Endothelial cell of umbilical vein (primary cell): ENCODE data around the gene MMRN2. TPM values are rescaled to one million over a fixed set of nuclear protein-coding genes. Genes with fewer than 3 reads are reported as not detected.

Experiments used
- BruUV-seq: library from RNA; stranded (reverse); fragments of 400-500 nt; replicated peaks from 2 replicates; lab custom pipeline; 2021; lab: Mats Ljungman, UMichigan
- CTCF ChIA-PET: fragments of 300-600, 350-600 bp; sonication (Branson Sonifier 250); formaldehyde crosslinking; loops from one replicate; lab custom pipeline; 2021; ENCODE audit warnings: antibody characterized with exemption, inconsistent platforms; lab: Charles Lee
- POLR2A ChIA-PET: fragments of 300-600, 350-600 bp; sonication (Branson Sonifier 250); formaldehyde crosslinking; loops from one replicate; lab custom pipeline; 2021; ENCODE audit warnings: antibody characterized with exemption, inconsistent platforms; lab: Charles Lee
- DNase-seq: peaks from one replicate; pipeline ENCODE4 v3.0.0-alpha.2; 2011; ENCODE audit warnings: low read depth, low spot score
- FAIRE-seq: peaks from 2 replicates; lab custom pipeline; 2011; peaks lifted over from hg19 to GRCh38; lab: Jason Lieb, UNC
- H2AFZ ChIP-seq: 2 replicates; pipeline ENCODE4 v1.6.0; 2012; ENCODE audit warnings: low read depth, low read length, control low read depth, inconsistent platforms
- H3K27ac ChIP-seq: 2 replicates; pipeline ENCODE4 v1.5.1; 2011; ENCODE audit warnings: low read depth, mild to moderate bottlenecking, control low read depth, low read length, moderate library complexity; ENCODE audit not compliant: insufficient read depth
- H3K27me3 ChIP-seq, 2 experiments: 2 replicates each; pipeline versions ENCODE4 v1.6.0 to v1.6.1; 2011; ENCODE audit warnings: low read length in 2 of 2, mixed read lengths in 1 of 2; ENCODE audit not compliant: control insufficient read depth in 2 of 2, insufficient read depth in 2 of 2
- H3K36me3 ChIP-seq, 2 experiments: 2 replicates in 1 of 2; 3 replicates in 1 of 2; pipeline ENCODE4 v1.5.1; 2011; ENCODE audit warnings: low read length in 2 of 2, mild to moderate bottlenecking in 1 of 2, moderate library complexity in 1 of 2; ENCODE audit not compliant: control insufficient read depth in 2 of 2, insufficient read depth in 2 of 2; ENCODE audit errors: extremely low read depth in 1 of 2
- H3K4me1 ChIP-seq: 3 replicates; pipeline ENCODE4 v1.5.1; 2011; ENCODE audit warnings: mild to moderate bottlenecking, low read length; ENCODE audit not compliant: control insufficient read depth, insufficient read depth; ENCODE audit errors: extremely low read depth
- H3K4me2 ChIP-seq: 2 replicates; pipeline ENCODE4 v1.6.1; 2011; ENCODE audit warnings: low read length, control low read depth, mixed read lengths; ENCODE audit not compliant: insufficient read depth
- H3K4me3 ChIP-seq, 3 experiments: fragments of 200-600 bp in 1 of 3; sonication (generic), shearing (Covaris generic) in 1 of 3; replicated peaks in 1 of 3; 2 replicates each; pipeline ENCODE4 v1.5.1; 2011 to 2016; ENCODE audit warnings: control low read depth in 3 of 3, low read length in 3 of 3, mild to moderate bottlenecking in 2 of 3, inconsistent platforms in 1 of 3, low read depth in 1 of 3, moderate library complexity in 1 of 3; ENCODE audit not compliant: insufficient read depth in 1 of 3
- H3K79me2 ChIP-seq: 2 replicates; pipeline ENCODE4 v1.6.0; 2012; ENCODE audit warnings: low read length, inconsistent platforms; ENCODE audit not compliant: control insufficient read depth, insufficient read depth
- H3K9ac ChIP-seq: replicated peaks from 2 replicates; pipeline ENCODE3; 2011; ENCODE audit warnings: low read length, control low read depth; ENCODE audit not compliant: insufficient read depth; ENCODE audit errors: extremely low read depth
- H3K9me1 ChIP-seq: replicated peaks from 3 replicates; pipeline ENCODE4 v1.6.0; 2011; ENCODE audit warnings: mild to moderate bottlenecking, low read length; ENCODE audit not compliant: control insufficient read depth, insufficient read depth; ENCODE audit errors: extremely low read depth
- H3K9me3 ChIP-seq: replicated peaks from 2 replicates; pipeline ENCODE4 v1.5.1; 2012; ENCODE audit warnings: low read length, inconsistent platforms; ENCODE audit not compliant: control insufficient read depth, insufficient read depth
- H4K20me1 ChIP-seq: replicated peaks from 2 replicates; pipeline ENCODE3; 2011; ENCODE audit warnings: mild to moderate bottlenecking, low read length; ENCODE audit not compliant: control insufficient read depth, insufficient read depth; ENCODE audit errors: extremely low read depth
- CTCF ChIP-seq, 2 donors: IDR thresholded peaks; 1 replicate in 1 of 2; 2 replicates in 1 of 2; pipeline ENCODE4 v1.5.1; 2011; ENCODE audit warnings: low read length in 2 of 2, mild to moderate bottlenecking in 2 of 2, moderate library complexity in 2 of 2, control low read depth in 1 of 2, inconsistent platforms in 1 of 2, low read depth in 1 of 2; ENCODE audit not compliant: insufficient read depth in 1 of 2; ENCODE audit errors: extremely low read depth in 1 of 2
- EZH2 ChIP-seq: IDR thresholded peaks from 2 replicates; pipeline ENCODE4 v1.6.1; 2012; ENCODE audit warnings: borderline replicate concordance, low read depth, mild to moderate bottlenecking, moderate library complexity, low read length, inconsistent platforms; ENCODE audit not compliant: severe bottlenecking
- FOS ChIP-seq: IDR thresholded peaks from 2 replicates; pipeline ENCODE4 v1.6.1; 2011; ENCODE audit warnings: mild to moderate bottlenecking, low read length, moderate library complexity, borderline replicate concordance; ENCODE audit not compliant: insufficient read depth
- GATA2 ChIP-seq: IDR thresholded peaks from 2 replicates; pipeline ENCODE4 v1.7.0; 2011; ENCODE audit warnings: low read depth, mild to moderate bottlenecking, moderate library complexity, mixed read lengths, low read length; ENCODE audit not compliant: insufficient read length, insufficient read depth
- JUN ChIP-seq: IDR thresholded peaks from 2 replicates; pipeline ENCODE4 v1.6.1; 2011; ENCODE audit warnings: borderline replicate concordance, low read depth; ENCODE audit not compliant: insufficient read length, insufficient read depth
- MAX ChIP-seq: IDR thresholded peaks from 2 replicates; pipeline ENCODE4 v1.6.1; 2011; ENCODE audit not compliant: insufficient read depth, insufficient read length
- MYC ChIP-seq: IDR thresholded peaks from one replicate; pipeline ENCODE4 v1.6.1; 2011; ENCODE audit warnings: mild to moderate bottlenecking, low read depth, low read length
- POLR2A ChIP-seq: IDR thresholded peaks from 2 replicates; pipeline ENCODE4 v1.6.1; 2012; ENCODE audit warnings: low read depth, mild to moderate bottlenecking, control low read depth, low read length
- POLR2AphosphoS5 ChIP-seq: IDR thresholded peaks from 2 replicates; pipeline ENCODE4 v1.6.1; 2012; ENCODE audit warnings: low read depth, mild to moderate bottlenecking, control low read depth, low read length, moderate library complexity; ENCODE audit not compliant: insufficient read depth
- dilution Hi-C: fragments of 300-500 bp; cut with MboI; formaldehyde crosslinking; loops from one replicate; pipeline ENCODE4 v1.15.0; 2019; ENCODE audit warnings: low sequenced_read_pairs; ENCODE audit not compliant: extremely low pct_ligation_motif_present
- intact Hi-C: fragments of 100-400 bp; cut with micrococcal nuclease; formaldehyde crosslinking; loops from one replicate; pipeline ENCODE4 v1.10.0; 2022
- polyA plus RNA-seq, 4 experiments: library from polyadenylated mRNA; depleted of rRNA in 3 of 4; stranded (reverse) in 3 of 4; unstranded in 1 of 4; fragments of >200 nt; gene quantifications; 2 replicates each; pipeline versions ENCODE4 v1.2.1 to v1.2.3, GENCODE V29; 2011 to 2012; ENCODE audit warnings: missing spikeins in 1 of 4
- total RNA-seq: library from RNA; stranded (reverse); gene quantifications from 2 replicates; pipeline ENCODE4 v1.2.3, GENCODE V29; 2021

The MMRN2 gene
- total and polyA plus RNA-seq, 2 donors (not counting 3 experiments of a cell fraction or from before 2014, with no cell fraction given) = 154 to 169 TPM

GRCh38 chr10:86960003-86960862 lies 2.8 kb upstream of the MMRN2 start:
- Histone ChIP-seq H3K9ac (no peak overlapping the region), H3K27me3 (no peaks in the 10 kb centered on the region), H3K9me3 (no peaks in the 10 kb centered on the region), H3K27ac (peak overlapping the region; percentile 78), H3K4me1 (peaks cover 45% of the 10 kb centered on the region), H3K79me2 (peaks cover 28% of the 10 kb centered on the region), H3K4me3 (no peak overlapping the region), H3K36me3 (no peaks in the 10 kb centered on the region), H2AFZ (no peak overlapping the region), H3K9me1 (no peaks in the 10 kb centered on the region), H4K20me1 (no peaks in the 10 kb centered on the region), H3K4me2 (peak overlapping the region; percentile 33)
- no TSS peak for BruUV-seq
- CTCF ChIA-PET = interaction anchor here (0.6 to 8.7 kb wide), 15 partner anchors 8 to 279 kb away, joined by 3 to 325 read pairs (median 4); partner anchors contain the start of gene ADIRF
- dilution Hi-C loops (no loop called here), intact Hi-C loops (loop anchor here (1.0 kb wide), 2 partner anchors 21 to 272 kb away; no protein-coding TSS in a partner anchor)
- POLR2A ChIA-PET = interaction anchor here (0.5 to 3.1 kb wide), 6 partner anchors 9 to 944 kb away, joined by 3 to 13 read pairs (median 3); no protein-coding TSS in a partner anchor
- peak; percentile 91 for FAIRE-seq
- TF ChIP-seq FOS = no peak
- peak; percentile 74 for TF ChIP-seq MAX
- no peak for TF ChIP-seq GATA2
- TF ChIP-seq JUN = no peak
- TF ChIP-seq MYC = peak; percentile 85
- no peak for TF ChIP-seq EZH2
- TF ChIP-seq CTCF (IDR thresholded peaks at IDR 0.05; ENCODE audit: extremely low read depth in 1 of 2, insufficient read depth in 1 of 2, low read depth in 1 of 2, low read length in 2 of 2) = peak; percentile 100
- no peak for TF ChIP-seq POLR2A
- peak; percentile 23 for TF ChIP-seq POLR2AphosphoS5
- peak; percentile 85 for DNase-seq
